ENCODE results near the gene MUC3A.

Gene MUC3A

DNA sequence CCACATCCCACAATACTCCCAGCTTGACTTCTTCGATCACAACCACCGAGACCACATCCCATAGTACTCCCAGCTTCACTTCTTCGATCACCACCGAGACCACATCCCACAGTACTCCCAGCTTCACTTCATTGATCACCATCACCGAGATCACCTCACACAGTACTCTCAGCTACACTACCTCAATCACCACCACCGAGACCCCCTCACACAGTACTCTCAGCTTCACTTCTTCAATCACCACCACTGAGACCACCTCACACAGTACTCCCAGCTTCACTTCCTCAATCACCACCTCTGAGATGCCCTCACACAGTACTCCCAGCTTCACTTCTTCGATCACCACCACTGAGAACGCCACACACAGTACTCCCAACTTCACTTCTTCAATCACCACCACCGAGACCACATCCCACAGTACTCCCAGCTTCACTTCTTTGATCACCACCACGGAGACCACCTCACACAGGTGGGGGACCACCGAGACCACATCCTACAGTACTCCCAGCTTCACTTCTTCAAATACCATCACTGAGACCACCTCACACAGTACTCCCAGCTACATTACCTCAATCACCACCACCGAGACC, 8.6 kb downstream of the MUC3A start:
- Histone ChIP-seq H3K27me3 (ENCODE audit: control insufficient read depth, insufficient read depth, low read length) (no peaks in the 10 kb centered on the region), H3K27ac (no peak overlapping the region), H3K9ac (no peak overlapping the region), H3K4me3 (ENCODE audit: low read depth, low read length) (no peak overlapping the region), H2AFZ (no peak overlapping the region), H3K79me2 (no peaks in the 10 kb centered on the region), H3K4me2 (ENCODE audit: low read length) (no peak overlapping the region), H3K9me3 (ENCODE audit: control insufficient read depth, low read length) (no peaks in the 10 kb centered on the region), H3K36me3 (ENCODE audit: control insufficient read depth, insufficient read depth, low read length) (no peaks in the 10 kb centered on the region), H3K4me1 (no peaks in the 10 kb centered on the region)
- TF ChIP-seq, protein P1, sequence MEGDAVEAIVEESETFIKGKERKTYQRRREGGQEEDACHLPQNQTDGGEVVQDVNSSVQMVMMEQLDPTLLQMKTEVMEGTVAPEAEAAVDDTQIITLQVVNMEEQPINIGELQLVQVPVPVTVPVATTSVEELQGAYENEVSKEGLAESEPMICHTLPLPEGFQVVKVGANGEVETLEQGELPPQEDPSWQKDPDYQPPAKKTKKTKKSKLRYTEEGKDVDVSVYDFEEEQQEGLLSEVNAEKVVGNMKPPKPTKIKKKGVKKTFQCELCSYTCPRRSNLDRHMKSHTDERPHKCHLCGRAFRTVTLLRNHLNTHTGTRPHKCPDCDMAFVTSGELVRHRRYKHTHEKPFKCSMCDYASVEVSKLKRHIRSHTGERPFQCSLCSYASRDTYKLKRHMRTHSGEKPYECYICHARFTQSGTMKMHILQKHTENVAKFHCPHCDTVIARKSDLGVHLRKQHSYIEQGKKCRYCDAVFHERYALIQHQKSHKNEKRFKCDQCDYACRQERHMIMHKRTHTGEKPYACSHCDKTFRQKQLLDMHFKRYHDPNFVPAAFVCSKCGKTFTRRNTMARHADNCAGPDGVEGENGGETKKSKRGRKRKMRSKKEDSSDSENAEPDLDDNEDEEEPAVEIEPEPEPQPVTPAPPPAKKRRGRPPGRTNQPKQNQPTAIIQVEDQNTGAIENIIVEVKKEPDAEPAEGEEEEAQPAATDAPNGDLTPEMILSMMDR (IDR thresholded peaks at IDR 0.05) = no peak

DNA sequence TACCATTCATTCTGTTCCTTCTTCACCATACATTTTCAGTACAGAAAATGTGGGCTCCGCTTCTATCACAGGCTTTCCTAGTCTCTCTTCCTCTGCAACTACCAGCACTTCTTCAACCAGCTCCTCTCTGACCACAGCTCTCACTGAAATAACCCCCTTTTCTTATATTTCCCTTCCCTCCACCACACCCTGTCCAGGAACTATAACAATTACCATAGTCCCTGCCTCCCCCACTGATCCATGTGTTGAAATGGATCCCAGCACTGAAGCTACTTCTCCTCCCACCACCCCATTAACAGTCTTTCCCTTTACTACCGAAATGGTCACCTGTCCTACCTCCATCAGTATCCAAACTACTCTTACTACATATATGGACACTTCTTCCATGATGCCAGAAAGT, 10.6 kb downstream of the MUC3A start:
- Histone ChIP-seq H3K4me1 (no peaks in the 10 kb centered on the region), H3K27ac (no peak overlapping the region), H2AFZ (no peak overlapping the region), H3K36me3 (ENCODE audit: control insufficient read depth, insufficient read depth, low read length) (no peaks in the 10 kb centered on the region), H3K9ac (no peak overlapping the region), H3K27me3 (ENCODE audit: control insufficient read depth, insufficient read depth, low read length) (no peaks in the 10 kb centered on the region), H3K9me3 (ENCODE audit: control insufficient read depth, low read length) (no peaks in the 10 kb centered on the region), H3K79me2 (no peaks in the 10 kb centered on the region), H3K4me3 (ENCODE audit: low read depth, low read length) (no peak overlapping the region), H3K4me2 (ENCODE audit: low read length) (no peak overlapping the region)
- TF ChIP-seq, protein P1 (IDR thresholded peaks at IDR 0.05) = no peak

DNA sequence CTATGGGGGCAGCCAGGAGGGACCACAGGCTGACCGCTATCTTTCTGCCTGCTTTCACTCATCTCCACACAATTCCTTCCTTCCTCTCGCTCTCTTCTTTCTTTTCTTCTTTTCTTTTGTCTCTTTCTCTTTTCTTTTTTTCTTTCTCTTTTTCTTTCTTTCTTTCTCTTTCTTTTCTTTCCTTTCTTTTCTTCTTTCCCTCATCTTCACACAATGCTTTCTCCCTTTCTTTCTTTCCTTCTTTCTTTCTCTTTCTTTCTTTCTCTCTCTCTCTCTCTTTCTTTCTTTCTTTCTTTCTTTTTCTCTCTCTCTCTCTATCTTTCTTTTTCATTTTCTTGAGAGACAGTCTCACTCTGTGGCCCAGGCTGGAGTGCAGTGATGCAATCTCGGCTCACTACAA, 13.2 kb downstream of the MUC3A start:
- H3K27me3 ChIP-seq (ENCODE audit: control insufficient read depth, insufficient read depth, low read length) = peaks cover 8% of the 10 kb centered on the region
- TF ChIP-seq, protein P1 (IDR thresholded peaks at IDR 0.05) = no peak

DNA sequence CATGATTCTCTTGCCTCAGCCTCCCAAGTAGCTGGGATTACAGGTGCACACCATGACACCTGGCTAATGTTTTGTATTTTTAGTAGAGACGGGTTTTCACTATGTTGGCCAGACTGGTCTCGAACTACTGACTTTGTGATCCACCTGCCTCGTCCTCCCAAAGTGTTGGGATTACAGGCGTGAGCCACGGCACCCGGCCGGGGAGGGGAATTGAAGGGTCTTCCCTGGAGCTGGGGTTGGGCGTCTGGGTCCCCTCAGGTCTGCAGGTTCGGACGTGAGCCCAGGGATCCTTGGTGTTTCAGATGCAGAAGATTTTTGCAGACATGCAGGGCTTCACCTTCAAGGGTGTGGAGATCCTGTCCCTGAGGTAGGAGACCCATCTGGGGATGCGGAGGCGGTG, 14.1 kb downstream of the MUC3A start:
- no peaks in the 10 kb centered on the region for H3K36me3 ChIP-seq (ENCODE audit: control insufficient read depth, insufficient read depth, low read length)
- no peaks in the 10 kb centered on the region for H3K4me1 ChIP-seq
- H3K27me3 ChIP-seq (ENCODE audit: control insufficient read depth, insufficient read depth, low read length) = peaks cover 8% of the 10 kb centered on the region
- no peak overlapping the region for H3K27ac ChIP-seq
- H2AFZ ChIP-seq = no peak overlapping the region
- no peak overlapping the region for H3K9ac ChIP-seq
- no peaks in the 10 kb centered on the region for H3K9me3 ChIP-seq (ENCODE audit: control insufficient read depth, low read length)
- H3K4me3 ChIP-seq (ENCODE audit: low read depth, low read length) = no peak overlapping the region
- no peak overlapping the region for H3K4me2 ChIP-seq (ENCODE audit: low read length)
- H3K79me2 ChIP-seq = no peaks in the 10 kb centered on the region
- TF ChIP-seq, protein P1 (IDR thresholded peaks at IDR 0.05) = no peak

More for the DNA sequence above, 13.2 kb downstream of the MUC3A start:
- Histone ChIP-seq H3K79me2 (no peaks in the 10 kb centered on the region), H3K4me3 (ENCODE audit: low read depth, low read length) (no peak overlapping the region), H3K27ac (no peak overlapping the region), H2AFZ (no peak overlapping the region), H3K9me3 (ENCODE audit: control insufficient read depth, low read length) (no peaks in the 10 kb centered on the region), H3K36me3 (ENCODE audit: control insufficient read depth, insufficient read depth, low read length) (no peaks in the 10 kb centered on the region), H3K4me1 (no peaks in the 10 kb centered on the region), H3K4me2 (ENCODE audit: low read length) (no peak overlapping the region), H3K9ac (no peak overlapping the region)

DNA sequence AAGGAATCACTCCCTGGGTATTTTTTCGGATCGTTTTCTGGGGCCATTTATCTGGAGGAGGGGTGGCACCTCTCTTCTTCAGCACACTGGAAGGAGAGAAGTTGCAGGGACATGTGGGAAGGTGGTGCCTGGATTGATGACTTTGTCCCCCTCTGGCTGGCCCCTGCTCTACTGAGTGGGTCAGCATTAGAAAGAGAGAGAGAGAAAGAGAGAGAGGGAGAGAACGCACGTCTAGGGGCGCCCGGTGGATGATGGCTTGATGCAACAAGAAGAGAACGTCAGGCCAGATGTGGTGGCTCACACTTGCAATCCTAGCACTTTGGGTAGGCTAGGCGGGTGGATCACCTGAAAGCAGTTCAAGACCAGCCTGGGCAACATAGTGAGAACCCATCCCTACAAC, 14.5 kb downstream of the MUC3A start:
- Histone ChIP-seq H3K4me2 (ENCODE audit: low read length) (no peak overlapping the region), H2AFZ (no peak overlapping the region), H3K36me3 (ENCODE audit: control insufficient read depth, insufficient read depth, low read length) (no peaks in the 10 kb centered on the region), H3K4me3 (ENCODE audit: low read depth, low read length) (no peak overlapping the region), H3K79me2 (no peaks in the 10 kb centered on the region), H3K9ac (no peak overlapping the region), H3K27ac (no peak overlapping the region), H3K27me3 (ENCODE audit: control insufficient read depth, insufficient read depth, low read length) (peaks cover 8% of the 10 kb centered on the region), H3K9me3 (ENCODE audit: control insufficient read depth, low read length) (no peaks in the 10 kb centered on the region), H3K4me1 (no peaks in the 10 kb centered on the region)
- TF ChIP-seq, protein P1 (IDR thresholded peaks at IDR 0.05) = no peak

Measured in parathyroid adenoma (tissue), 2 donors.